Measurements from ENCODE around the gene TXNDC12. TPM values are rescaled to one million over a fixed set of nuclear protein-coding genes. Genes with fewer than 3 reads are reported as not detected.

TXNDC12 gene
- total and polyA plus RNA-seq, 2 experiments from 2014 or later: 81.0 to 91.1 TPM

DNA sequence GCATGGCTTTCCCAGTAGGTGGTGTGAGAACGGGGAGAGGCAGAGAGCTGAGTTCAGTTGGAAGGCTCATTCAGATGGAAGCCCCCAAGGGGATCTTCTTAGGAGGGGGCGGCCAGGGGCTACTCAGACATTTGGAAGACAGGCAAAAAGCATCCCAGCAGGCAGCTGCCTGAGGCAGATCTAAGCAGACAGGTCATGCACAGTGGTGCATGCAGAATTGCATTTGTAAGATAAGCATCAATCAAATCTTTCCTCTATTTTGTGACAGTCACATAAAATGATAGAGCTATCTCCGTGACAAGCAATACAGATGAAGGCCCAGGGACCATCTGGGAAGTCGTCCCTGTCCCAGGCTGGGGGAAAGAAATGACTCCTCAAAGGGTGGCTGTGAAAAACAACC, 68.3 kb downstream of the TXNDC12 start:
- 73% methylated on average over 4 of the region's 4 CpGs for WGBS (ENCODE audit: low lambda C conversion rate, missing lambda C conversion rate)
- no peaks in the 10 kb centered on the region for H3K9me3 ChIP-seq (ENCODE audit: low read depth)
- H3K79me2 ChIP-seq: peaks cover 4% of the 10 kb centered on the region
- H3K9me2 ChIP-seq (replicated peaks; ENCODE audit: insufficient read depth): no peaks in the 10 kb centered on the region
- H4K20me1 ChIP-seq (ENCODE audit: insufficient read depth, poor library complexity, severe bottlenecking): no peaks in the 10 kb centered on the region
- H3K27ac ChIP-seq: no peak overlapping the region
- TF ChIP-seq EZH2phosphoT487 (IDR thresholded peaks at IDR 0.05; ENCODE audit: low read depth, severe bottlenecking, unreplicated experiment) (no peak), EZH2 (IDR thresholded peaks at IDR 0.05; ENCODE audit: borderline replicate concordance) (no peak), CTCF (IDR thresholded peaks at IDR 0.05; ENCODE audit: poor library complexity) (no peak)
- no peaks in the 10 kb centered on the region for H3K36me3 ChIP-seq (replicated peaks; ENCODE audit: insufficient read depth, low read depth)
- peaks cover 5% of the 10 kb centered on the region for H3K27me3 ChIP-seq
- no peak overlapping the region for H2AFZ ChIP-seq
- no peak for DNase-seq (ENCODE audit: low spot score)
- no peak overlapping the region for H3K4me3 ChIP-seq
- no peak overlapping the region for H3K4me2 ChIP-seq
- peaks cover 2% of the 10 kb centered on the region for H3K4me1 ChIP-seq (ENCODE audit: insufficient read depth)

GRCh38 chr1:51982161-51982560, 72.8 kb downstream of the TXNDC12 start:
- H3K36me3 ChIP-seq (replicated peaks; ENCODE audit: insufficient read depth, low read depth): no peaks in the 10 kb centered on the region
- no peak for DNase-seq (ENCODE audit: low spot score)
- H3K4me1 ChIP-seq (ENCODE audit: insufficient read depth): peaks cover 3% of the 10 kb centered on the region
- H3K79me2 ChIP-seq: peaks cover 4% of the 10 kb centered on the region
- H3K9me3 ChIP-seq (ENCODE audit: low read depth): no peaks in the 10 kb centered on the region
- no peak overlapping the region for H3K4me3 ChIP-seq
- WGBS (ENCODE audit: low lambda C conversion rate, missing lambda C conversion rate): 96% methylated on average over 3 of the region's 3 CpGs
- H4K20me1 ChIP-seq (ENCODE audit: insufficient read depth, poor library complexity, severe bottlenecking): no peaks in the 10 kb centered on the region
- no peak for TF ChIP-seq CTCF (IDR thresholded peaks at IDR 0.05; ENCODE audit: poor library complexity)
- no peak for TF ChIP-seq EZH2 (IDR thresholded peaks at IDR 0.05; ENCODE audit: borderline replicate concordance)
- no peak for TF ChIP-seq EZH2phosphoT487 (IDR thresholded peaks at IDR 0.05; ENCODE audit: low read depth, severe bottlenecking, unreplicated experiment)
- H2AFZ ChIP-seq: no peak overlapping the region
- no peak overlapping the region for H3K4me2 ChIP-seq
- H3K27me3 ChIP-seq: no peaks in the 10 kb centered on the region
- no peaks in the 10 kb centered on the region for H3K9me2 ChIP-seq (replicated peaks; ENCODE audit: insufficient read depth)
- no peak overlapping the region for H3K27ac ChIP-seq

GRCh38 chr1:51981555-51981954, 73.4 kb downstream of the TXNDC12 start:
- Histone ChIP-seq H3K27me3 (no peaks in the 10 kb centered on the region), H3K9me2 (replicated peaks; ENCODE audit: insufficient read depth) (no peaks in the 10 kb centered on the region), H3K36me3 (replicated peaks; ENCODE audit: insufficient read depth, low read depth) (no peaks in the 10 kb centered on the region), H3K27ac (no peak overlapping the region), H3K4me1 (ENCODE audit: insufficient read depth) (peaks cover 3% of the 10 kb centered on the region), H3K4me3 (no peak overlapping the region), H4K20me1 (ENCODE audit: insufficient read depth, poor library complexity, severe bottlenecking) (no peaks in the 10 kb centered on the region), H2AFZ (no peak overlapping the region), H3K4me2 (no peak overlapping the region), H3K79me2 (peaks cover 4% of the 10 kb centered on the region), H3K9me3 (ENCODE audit: low read depth) (no peaks in the 10 kb centered on the region)
- TF ChIP-seq CTCF (IDR thresholded peaks at IDR 0.05; ENCODE audit: poor library complexity) (no peak), EZH2 (IDR thresholded peaks at IDR 0.05; ENCODE audit: borderline replicate concordance) (no peak), EZH2phosphoT487 (IDR thresholded peaks at IDR 0.05; ENCODE audit: low read depth, severe bottlenecking, unreplicated experiment) (no peak)
- WGBS (ENCODE audit: low lambda C conversion rate, missing lambda C conversion rate): 85% methylated on average over 1 of the region's 1 CpG
- DNase-seq (ENCODE audit: low spot score): no peak

- Histone ChIP-seq H3K9me3 (ENCODE audit: low read depth) (no peaks in the 10 kb centered on the region), H3K27ac (peak overlapping the region; percentile 75), H3K27me3 (no peaks in the 10 kb centered on the region), H3K9me2 (replicated peaks; ENCODE audit: insufficient read depth) (no peaks in the 10 kb centered on the region), H4K20me1 (ENCODE audit: insufficient read depth, poor library complexity, severe bottlenecking) (no peaks in the 10 kb centered on the region), H3K4me3 (no peak overlapping the region), H2AFZ (no peak overlapping the region), H3K79me2 (peaks cover 4% of the 10 kb centered on the region), H3K36me3 (replicated peaks; ENCODE audit: insufficient read depth, low read depth) (no peaks in the 10 kb centered on the region), H3K4me2 (no peak overlapping the region), H3K4me1 (ENCODE audit: insufficient read depth) (peaks cover 13% of the 10 kb centered on the region)
- no peak for DNase-seq (ENCODE audit: low spot score)
- TF ChIP-seq EZH2phosphoT487 (IDR thresholded peaks at IDR 0.05; ENCODE audit: low read depth, severe bottlenecking, unreplicated experiment) (no peak), EZH2 (IDR thresholded peaks at IDR 0.05; ENCODE audit: borderline replicate concordance) (no peak)
Measured at GRCh38 chr1:51978099-51978498, 76.9 kb downstream of the TXNDC12 start.
